Nephron progenitor cell (in vitro differentiated cells): ENCODE measurements around the gene DBP.

Experiments
- DNase-seq: peaks from one replicate; pipeline ENCODE4 v3.0.0; 2021
- H3K27ac Mint-ChIP-seq: 2 replicates; pipeline ENCODE4 v1.8.0; 2021; ENCODE audit warnings: mild to moderate bottlenecking, moderate library complexity, mixed read lengths
- H3K27me3 Mint-ChIP-seq: 2 replicates; pipeline ENCODE4 v1.8.0; 2021; ENCODE audit warnings: mild to moderate bottlenecking, low read depth, mixed read lengths; ENCODE audit not compliant: poor library complexity
- H3K36me3 Mint-ChIP-seq: 2 replicates; pipeline ENCODE4 v1.8.0; 2021; ENCODE audit warnings: low read depth, mixed read lengths
- H3K4me1 Mint-ChIP-seq: 2 replicates; pipeline ENCODE4 v1.8.0; 2021; ENCODE audit warnings: mixed read lengths
- H3K4me3 Mint-ChIP-seq: 2 replicates; pipeline ENCODE4 v1.8.0; 2021; ENCODE audit warnings: mild to moderate bottlenecking, moderate library complexity, mixed read lengths
- H3K9me3 Mint-ChIP-seq: 2 replicates; pipeline ENCODE4 v1.8.0; 2021; ENCODE audit warnings: mild to moderate bottlenecking, moderate library complexity, mixed read lengths
- CTCF ChIP-seq: fragments of 200-600 bp; sonication (generic); IDR thresholded peaks from 2 replicates; pipeline ENCODE4 v1.5.0; 2021; ENCODE audit warnings: antibody characterized with exemption

The DBP gene

GRCh38 chr19:48595171-48595570 is 42.0 kb downstream of the DBP start:
- DNase-seq: no peak
- Mint-ChIP-seq H3K27me3 (peaks cover 21% of the 10 kb centered on the region), H3K4me3 (no peak overlapping the region), H3K36me3 (no peaks in the 10 kb centered on the region), H3K27ac (peak overlapping the region; percentile 64), H3K4me1 (peaks cover 10% of the 10 kb centered on the region), H3K9me3 (no peaks in the 10 kb centered on the region)
- no peak for TF ChIP-seq CTCF

- Mint-ChIP-seq H3K9me3 (no peaks in the 10 kb centered on the region), H3K27me3 (peaks cover 38% of the 10 kb centered on the region), H3K4me1 (peaks cover 9% of the 10 kb centered on the region), H3K27ac (no peak overlapping the region), H3K36me3 (no peaks in the 10 kb centered on the region), H3K4me3 (no peak overlapping the region)
- no peak for TF ChIP-seq CTCF
- no peak for DNase-seq
Observed at GRCh38 chr19:48591021-48591420, 46.2 kb downstream of the DBP start.

- peak overlapping the region; percentile 54 for H3K27ac Mint-ChIP-seq
- peak overlapping the region; percentile 69 for H3K4me3 Mint-ChIP-seq
- TF ChIP-seq CTCF: peak; percentile 89
- DNase-seq: peak; percentile 96
- peaks cover 4% of the 10 kb centered on the region for H3K9me3 Mint-ChIP-seq
- H3K27me3 Mint-ChIP-seq: peaks cover 45% of the 10 kb centered on the region
- H3K36me3 Mint-ChIP-seq: no peaks in the 10 kb centered on the region
- H3K4me1 Mint-ChIP-seq: peaks cover 16% of the 10 kb centered on the region
Observed at GRCh38 chr19:48588670-48589401, 48.3 kb downstream of the DBP start.

- Mint-ChIP-seq H3K27me3 (peaks cover 48% of the 10 kb centered on the region), H3K9me3 (peaks cover 4% of the 10 kb centered on the region), H3K4me3 (no peak overlapping the region), H3K36me3 (no peaks in the 10 kb centered on the region), H3K27ac (no peak overlapping the region), H3K4me1 (peaks cover 17% of the 10 kb centered on the region)
- no peak for TF ChIP-seq CTCF
- no peak for DNase-seq
Observed at GRCh38 chr19:48587387-48587786, 49.8 kb downstream of the DBP start.

- no peak for DNase-seq
- Mint-ChIP-seq H3K27me3 (peaks cover 27% of the 10 kb centered on the region), H3K9me3 (peaks cover 4% of the 10 kb centered on the region), H3K36me3 (no peaks in the 10 kb centered on the region), H3K4me1 (peaks cover 8% of the 10 kb centered on the region), H3K4me3 (no peak overlapping the region), H3K27ac (no peak overlapping the region)
- TF ChIP-seq CTCF: no peak
Observed at GRCh38 chr19:48582168-48582567, 55.0 kb downstream of the DBP start.
